Measurements from ENCODE around the gene ZBTB20.

- TF ChIP-seq CTCF (IDR thresholded peaks at IDR 0.05) (no peak), POLR2A (IDR thresholded peaks at IDR 0.05) (no peak), POLR2AphosphoS5 (IDR thresholded peaks at IDR 0.05) (no peak), EP300 (IDR thresholded peaks at IDR 0.05) (peak in 1 of 4 donors; percentile 72)
These were observed 438.0 kb downstream of the ZBTB20 start for GRCh38 chr3:114709102-114709501.
